GM23338 (cell line): ENCODE data around the gene MYO15B. TPM values are rescaled to one million over a fixed set of nuclear protein-coding genes. Genes with fewer than 3 reads are reported as not detected.

Experiments used
- ATAC-seq: fragments of 200-7000 bp; cut with Tn5 transposase; 3 replicates; pipeline ENCODE4 v1.9.1; 2020
- DNase-seq: peaks from one replicate; pipeline ENCODE4 v3.0.0-alpha.2; 2015; ENCODE audit warnings: low spot score
- H2AFZ ChIP-seq: fragments of 200-600 bp; sonication (generic); 2 replicates; pipeline ENCODE4 v1.8.0; 2016; ENCODE audit warnings: antibody characterized with exemption, mild to moderate bottlenecking, moderate library complexity
- H3F3A ChIP-seq: fragments of 200-600 bp; sonication (generic); replicated peaks from 2 replicates; pipeline ENCODE4 v1.8.0; 2017; ENCODE audit warnings: antibody characterized with exemption, mixed run types, low read depth
- H3K27ac ChIP-seq: fragments of 200-600 bp; sonication (generic); 2 replicates; pipeline ENCODE4 v1.6.1; 2016; ENCODE audit warnings: low read depth
- H3K27me3 ChIP-seq: fragments of 200-600 bp; sonication (generic); 2 replicates; pipeline ENCODE4 v1.8.0; 2016; ENCODE audit warnings: mild to moderate bottlenecking, mixed run types, moderate library complexity; ENCODE audit not compliant: insufficient read depth
- H3K36me3 ChIP-seq: fragments of 200-600 bp; sonication (generic); 2 replicates; pipeline ENCODE4 v1.8.0; 2016; ENCODE audit warnings: mild to moderate bottlenecking; ENCODE audit not compliant: insufficient read depth
- H3K4me1 ChIP-seq: fragments of 200-600 bp; sonication (generic); 2 replicates; pipeline ENCODE4 v1.8.0; 2016; ENCODE audit warnings: mild to moderate bottlenecking, moderate library complexity; ENCODE audit not compliant: insufficient read depth
- H3K4me2 ChIP-seq: fragments of 200-600 bp; sonication (generic); 2 replicates; pipeline ENCODE4 v1.7.1; 2017; ENCODE audit warnings: mixed run types
- H3K4me3 ChIP-seq: fragments of 200-600 bp; sonication (generic); 2 replicates; pipeline ENCODE4 v1.6.1; 2016; ENCODE audit warnings: mixed run types
- H3K79me2 ChIP-seq: fragments of 200-600 bp; sonication (generic); replicated peaks from 2 replicates; pipeline ENCODE4 v1.8.0; 2017; ENCODE audit warnings: mild to moderate bottlenecking; ENCODE audit not compliant: insufficient read depth
- H3K9me2 ChIP-seq: fragments of 200-600 bp; sonication (generic); 2 replicates; pipeline ENCODE4 v1.8.0; 2017; ENCODE audit not compliant: insufficient read depth
- H4K20me1 ChIP-seq: fragments of 200-600 bp; sonication (generic); replicated peaks from 2 replicates; pipeline ENCODE4 v1.8.0; 2017; ENCODE audit warnings: mild to moderate bottlenecking; ENCODE audit not compliant: insufficient read depth
- H3K27ac Mint-ChIP-seq: 2 replicates; pipeline ENCODE4 v1.8.0; 2020; ENCODE audit warnings: inconsistent platforms, mild to moderate bottlenecking, moderate library complexity, mixed read lengths
- H3K27me3 Mint-ChIP-seq: 3 replicates; pipeline ENCODE4 v1.8.0; 2022; ENCODE audit warnings: low read depth, mild to moderate bottlenecking, moderate library complexity, mixed read lengths, inconsistent platforms; ENCODE audit not compliant: insufficient read depth, poor library complexity
- H3K36me3 Mint-ChIP-seq: 3 replicates; pipeline ENCODE4 v1.8.0; 2021; ENCODE audit warnings: low read depth, mild to moderate bottlenecking, inconsistent platforms, moderate library complexity, mixed read lengths
- H3K4me1 Mint-ChIP-seq: 3 replicates; pipeline ENCODE4 v1.8.0; 2020; ENCODE audit warnings: mild to moderate bottlenecking, inconsistent platforms, mixed read lengths
- H3K4me3 Mint-ChIP-seq: 3 replicates; pipeline ENCODE4 v1.8.0; 2021; ENCODE audit warnings: moderate library complexity, mild to moderate bottlenecking, inconsistent platforms, mixed read lengths
- H3K9me3 Mint-ChIP-seq: 3 replicates; pipeline ENCODE4 v1.8.0; 2020; ENCODE audit warnings: moderate library complexity, mild to moderate bottlenecking, inconsistent platforms, mixed read lengths
- CREB1 ChIP-seq: fragments of 250-450 bp; sonication (Bioruptor Pico); IDR thresholded peaks from 2 replicates; pipeline ENCODE4 v1.5.0; 2020; ENCODE audit warnings: low read depth, mild to moderate bottlenecking, moderate library complexity
- CTCF ChIP-seq, 2 experiments: fragments of 200-600 bp in 1 of 2; sonication (generic) in 1 of 2; conservative IDR thresholded peaks; 2 replicates each; pipeline versions ENCODE4 v1.5.1 to v1.6.1; 2016 to 2017; ENCODE audit warnings: antibody characterized with exemption in 2 of 2, low read depth in 2 of 2, mild to moderate bottlenecking in 2 of 2, moderate library complexity in 1 of 2
- ETS1 ChIP-seq: IDR thresholded peaks from 2 replicates; pipeline ENCODE4 v1.6.1; 2016; ENCODE audit warnings: antibody characterized with exemption
- EZH2 ChIP-seq: fragments of 200-600 bp; sonication (generic); IDR thresholded peaks from one replicate; pipeline ENCODE4 v1.8.0; 2017; ENCODE audit warnings: antibody characterized with exemption, mild to moderate bottlenecking, low read depth; ENCODE audit not compliant: unreplicated experiment
- EZH2phosphoT487 ChIP-seq: fragments of 200-600 bp; sonication (generic); IDR thresholded peaks from one replicate; pipeline ENCODE4 v1.8.1; 2018; ENCODE audit warnings: antibody characterized with exemption; ENCODE audit not compliant: unreplicated experiment
- NANOG ChIP-seq: IDR thresholded peaks from 2 replicates; pipeline ENCODE4 v1.6.1; 2016; ENCODE audit warnings: antibody characterized with exemption, borderline replicate concordance
- POLR2AphosphoS5 ChIP-seq: IDR thresholded peaks from 2 replicates; pipeline ENCODE4 v1.6.1; 2016; ENCODE audit warnings: antibody characterized with exemption, low read depth
- STAT1 ChIP-seq: IDR thresholded peaks from one replicate; pipeline ENCODE4 v1.6.1; 2016; ENCODE audit warnings: antibody characterized with exemption; ENCODE audit not compliant: unreplicated experiment
- polyA plus RNA-seq: library from polyadenylated mRNA; unstranded; fragments of >200 nt; fragmentation: Nextera tagmentation; extraction: Ambion mirVana; gene quantifications from 2 replicates; pipeline ENCODE4 v1.2.1, GENCODE V29; 2016
- total RNA-seq: library from RNA; depleted of rRNA; stranded (reverse); fragments of >200 nt; shearing (Covaris generic); gene quantifications from 2 replicates; pipeline ENCODE4 v1.2.3, GENCODE V29; 2014

Gene MYO15B
- total and polyA plus RNA-seq, 2 experiments from 2014 or later: 6.6 to 12.4 TPM

GRCh38 chr17:75627094-75627493, 39.5 kb downstream of the MYO15B start:
- Histone ChIP-seq H3K79me2 (no peaks in the 10 kb centered on the region), H3K27ac (no peak overlapping the region), H4K20me1 (no peaks in the 10 kb centered on the region), H3K4me3 (no peak overlapping the region), H3K4me2 (no peak overlapping the region), H3K27me3 (no peaks in the 10 kb centered on the region), H2AFZ (no peak overlapping the region), H3K9me2 (no peaks in the 10 kb centered on the region), H3K36me3 (no peaks in the 10 kb centered on the region; the same call in 1 of the 2 replicates), H3K4me1 (no peaks in the 10 kb centered on the region), H3F3A (no peaks in the 10 kb centered on the region)
- Mint-ChIP-seq H3K4me1 (no peaks in the 10 kb centered on the region; the same call in 2 of the 3 replicates), H3K27me3 (peaks cover 15% of the 10 kb centered on the region), H3K27ac (no peak overlapping the region), H3K9me3 (no peaks in the 10 kb centered on the region), H3K36me3 (peaks cover 3% of the 10 kb centered on the region; the same call in 1 of the 3 replicates), H3K4me3 (no peak overlapping the region)
- no peak for ATAC-seq
- DNase-seq: no peak
- no peak for TF ChIP-seq CTCF (conservative IDR thresholded peaks at IDR 0.05; ENCODE audit: low read depth in 2 of 2)
- no peak for TF ChIP-seq POLR2AphosphoS5
- no peak for TF ChIP-seq NANOG
- no peak for TF ChIP-seq EZH2phosphoT487

GRCh38 chr17:75628425-75628824, 40.8 kb downstream of the MYO15B start:
- peaks cover 5% of the 10 kb centered on the region for H3K4me1 ChIP-seq
- no peak for ATAC-seq
- no peak overlapping the region for H3K4me3 ChIP-seq
- Mint-ChIP-seq H3K27me3 (peaks cover 9% of the 10 kb centered on the region), H3K27ac (no peak overlapping the region), H3K36me3 (peaks cover 5% of the 10 kb centered on the region; the same call in 1 of the 3 replicates), H3K4me3 (no peak overlapping the region), H3K9me3 (no peaks in the 10 kb centered on the region), H3K4me1 (peaks cover 9% of the 10 kb centered on the region; the same call in 2 of the 3 replicates)
- H3K9me2 ChIP-seq: no peaks in the 10 kb centered on the region
- no peaks in the 10 kb centered on the region for H3K27me3 ChIP-seq
- TF ChIP-seq POLR2AphosphoS5: no peak
- no peak for TF ChIP-seq ETS1
- no peak for TF ChIP-seq EZH2phosphoT487
- no peak for TF ChIP-seq STAT1
- no peak for TF ChIP-seq CREB1 (CRISPR knock-in tag)
- TF ChIP-seq EZH2: no peak
- no peak for TF ChIP-seq NANOG
- no peak for DNase-seq
- H2AFZ ChIP-seq: no peak overlapping the region
- H3K27ac ChIP-seq: no peak overlapping the region
- H3K36me3 ChIP-seq: no peaks in the 10 kb centered on the region; the same call in 1 of the 2 replicates
- H3K79me2 ChIP-seq: no peaks in the 10 kb centered on the region
- H3F3A ChIP-seq: no peaks in the 10 kb centered on the region
- no peaks in the 10 kb centered on the region for H4K20me1 ChIP-seq
- no peak overlapping the region for H3K4me2 ChIP-seq
